SK-N-MC (cell line): ENCODE results near the gene ZCCHC7.

Experiments
- EZH2 ChIP-seq: fragments of 200-600 bp; sonication (generic); IDR thresholded peaks from one replicate; pipeline ENCODE4 v1.6.1; 2017; ENCODE audit warnings: antibody characterized with exemption
- FOXP2 ChIP-seq: optimal IDR thresholded peaks from 2 replicates; pipeline ENCODE3; 2011; ENCODE audit warnings: mild to moderate bottlenecking, moderate library complexity; ENCODE audit not compliant: insufficient read depth; ENCODE audit errors: extremely low read length, control extremely low read depth
- POLR2AphosphoS5 ChIP-seq: IDR thresholded peaks from 2 replicates; pipeline ENCODE4 v1.6.1; 2012; ENCODE audit warnings: mild to moderate bottlenecking, low read depth, low read length, borderline replicate concordance

- TF ChIP-seq POLR2AphosphoS5 (no peak), FOXP2 (no peak), EZH2 (no peak)
Observed at GRCh38 chr9:37255944-37256862, 135.8 kb downstream of the ZCCHC7 start.
